SK-N-SH (cell line): Measurements from ENCODE around the gene RND3.

Experiments
- CTCF ChIP-seq: fragments of 200-600 bp; sonication (generic); IDR thresholded peaks from 2 replicates; pipeline ENCODE4 v1.6.1; 2017; ENCODE audit warnings: antibody characterized with exemption, mild to moderate bottlenecking, moderate library complexity
- GABPA ChIP-seq: IDR thresholded peaks from 2 replicates; pipeline ENCODE4 v1.4.0; 2012; ENCODE audit warnings: low read depth, mild to moderate bottlenecking
- NFIC ChIP-seq: IDR thresholded peaks from 2 replicates; pipeline ENCODE4 v1.4.0; 2012; ENCODE audit warnings: borderline replicate concordance
- RAD21 ChIP-seq: IDR thresholded peaks from 2 replicates; pipeline ENCODE4 v1.6.1; 2012; ENCODE audit warnings: mild to moderate bottlenecking, low read length
- RCOR1 ChIP-seq: fragments of 150-350 bp; IDR thresholded peaks from 2 replicates; pipeline ENCODE4 v1.6.1; 2017; ENCODE audit warnings: antibody characterized with exemption, low read length
- SMC3 ChIP-seq: IDR thresholded peaks from 2 replicates; pipeline ENCODE4 v1.6.1; 2012; ENCODE audit warnings: low read depth, low read length, improper control_type of control experiment
- YY1 ChIP-seq: IDR thresholded peaks from 2 replicates; pipeline ENCODE4 v1.4.0; 2012; ENCODE audit warnings: low read depth, mild to moderate bottlenecking
- TF ChIP-seq, protein P1 (sequence below): IDR thresholded peaks from 2 replicates; pipeline ENCODE4 v1.6.1; 2012; ENCODE audit warnings: mild to moderate bottlenecking, low read depth, low read length, moderate library complexity

DNA sequence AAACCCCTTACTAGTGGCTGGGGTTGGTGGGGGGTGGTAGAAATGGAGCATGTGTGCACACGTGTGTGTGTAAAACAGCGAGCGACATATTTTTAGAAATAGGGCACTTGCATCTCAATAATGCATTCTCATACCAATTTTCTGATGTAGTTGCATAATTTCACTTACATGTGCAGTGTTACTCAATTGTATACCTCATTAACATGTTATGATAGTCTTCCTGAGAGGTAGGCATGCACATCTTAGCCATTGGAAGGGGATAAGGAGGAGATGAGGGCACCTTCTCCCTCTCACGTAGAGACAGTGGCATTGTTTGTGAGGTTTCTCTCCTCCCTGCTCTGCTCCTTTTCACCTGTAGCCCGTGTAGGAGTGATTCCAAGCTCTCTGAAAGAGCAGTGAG, 44.6 kb upstream of the RND3 start:
- TF ChIP-seq GABPA (no peak), RAD21 (no peak), CTCF (no peak), SMC3 (no peak), NFIC (no peak), RCOR1 (no peak), YY1 (no peak)
- TF ChIP-seq, protein P1, sequence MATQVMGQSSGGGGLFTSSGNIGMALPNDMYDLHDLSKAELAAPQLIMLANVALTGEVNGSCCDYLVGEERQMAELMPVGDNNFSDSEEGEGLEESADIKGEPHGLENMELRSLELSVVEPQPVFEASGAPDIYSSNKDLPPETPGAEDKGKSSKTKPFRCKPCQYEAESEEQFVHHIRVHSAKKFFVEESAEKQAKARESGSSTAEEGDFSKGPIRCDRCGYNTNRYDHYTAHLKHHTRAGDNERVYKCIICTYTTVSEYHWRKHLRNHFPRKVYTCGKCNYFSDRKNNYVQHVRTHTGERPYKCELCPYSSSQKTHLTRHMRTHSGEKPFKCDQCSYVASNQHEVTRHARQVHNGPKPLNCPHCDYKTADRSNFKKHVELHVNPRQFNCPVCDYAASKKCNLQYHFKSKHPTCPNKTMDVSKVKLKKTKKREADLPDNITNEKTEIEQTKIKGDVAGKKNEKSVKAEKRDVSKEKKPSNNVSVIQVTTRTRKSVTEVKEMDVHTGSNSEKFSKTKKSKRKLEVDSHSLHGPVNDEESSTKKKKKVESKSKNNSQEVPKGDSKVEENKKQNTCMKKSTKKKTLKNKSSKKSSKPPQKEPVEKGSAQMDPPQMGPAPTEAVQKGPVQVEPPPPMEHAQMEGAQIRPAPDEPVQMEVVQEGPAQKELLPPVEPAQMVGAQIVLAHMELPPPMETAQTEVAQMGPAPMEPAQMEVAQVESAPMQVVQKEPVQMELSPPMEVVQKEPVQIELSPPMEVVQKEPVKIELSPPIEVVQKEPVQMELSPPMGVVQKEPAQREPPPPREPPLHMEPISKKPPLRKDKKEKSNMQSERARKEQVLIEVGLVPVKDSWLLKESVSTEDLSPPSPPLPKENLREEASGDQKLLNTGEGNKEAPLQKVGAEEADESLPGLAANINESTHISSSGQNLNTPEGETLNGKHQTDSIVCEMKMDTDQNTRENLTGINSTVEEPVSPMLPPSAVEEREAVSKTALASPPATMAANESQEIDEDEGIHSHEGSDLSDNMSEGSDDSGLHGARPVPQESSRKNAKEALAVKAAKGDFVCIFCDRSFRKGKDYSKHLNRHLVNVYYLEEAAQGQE = no peak
